ENCODE results near the gene CPEB4.

- TF ChIP-seq POLR2A (IDR thresholded peaks at IDR 0.05) = no peak
- TF ChIP-seq CTCF (IDR thresholded peaks at IDR 0.05 in 4 of 5, conservative IDR thresholded peaks at IDR 0.05 in 1 of 5) = no peak
Observed at GRCh38 chr5:173882632-173883031, 5.5 kb upstream of the CPEB4 start.
